GM18517 (cell line): Measurements from ENCODE around the gene GNL3.
A peak's percentile ranks its signal among the peaks of the same experiment; 100 is the strongest.

ENCODE experiments used
- ATAC-seq: cut with Tn5 transposase; IDR thresholded peaks from one replicate; pipeline ENCODE4 v1.9.1; 2021; ENCODE audit warnings: mild to moderate bottlenecking, moderate library complexity; ENCODE audit not compliant: unreplicated experiment

The GNL3 gene

DNA sequence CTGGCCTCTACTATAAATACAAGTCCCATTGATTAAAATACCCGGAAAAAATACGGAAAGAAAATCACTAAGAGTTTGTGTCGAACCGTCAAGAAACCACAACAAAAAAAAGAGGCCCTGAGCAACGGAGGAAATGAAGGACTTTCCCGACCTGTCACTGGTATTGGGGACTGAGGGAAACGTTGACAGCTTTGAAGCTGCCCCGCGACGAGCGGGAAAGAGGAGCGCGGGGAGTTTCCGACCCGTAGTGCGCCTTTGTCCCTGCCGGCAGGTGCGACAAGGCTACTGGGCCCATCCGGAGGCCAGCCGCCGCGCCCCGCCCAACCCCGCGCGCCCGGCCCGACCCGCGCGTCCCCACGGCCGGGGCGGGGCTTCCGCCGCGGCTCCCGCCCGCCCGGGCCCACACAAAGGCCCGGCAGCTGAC, 535 bp upstream of the GNL3 start:
- peak; percentile 64 for ATAC-seq

- no peak for ATAC-seq
Measured at GRCh38 chr3:52688266-52688665, 2.4 kb downstream of the GNL3 start.

DNA sequence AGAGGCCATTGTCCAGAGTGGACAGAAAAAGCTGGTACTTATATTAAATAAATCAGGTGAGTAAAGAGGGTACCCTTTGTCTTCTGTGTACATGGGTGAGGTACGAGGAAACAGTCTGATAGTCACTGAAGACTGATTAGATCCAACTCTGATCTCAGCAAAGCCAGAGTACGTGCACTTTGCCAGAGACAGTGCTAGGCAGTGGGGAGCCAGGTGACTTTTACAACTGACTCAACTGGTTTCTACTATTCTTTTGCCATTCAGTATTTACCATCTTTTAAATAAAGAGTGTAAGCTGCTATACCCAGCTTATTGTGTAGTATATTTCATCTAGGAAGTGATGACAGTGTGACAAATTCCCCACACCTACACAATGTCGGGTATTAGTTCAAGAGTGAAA, 3.3 kb downstream of the GNL3 start:
- ATAC-seq: no peak

DNA sequence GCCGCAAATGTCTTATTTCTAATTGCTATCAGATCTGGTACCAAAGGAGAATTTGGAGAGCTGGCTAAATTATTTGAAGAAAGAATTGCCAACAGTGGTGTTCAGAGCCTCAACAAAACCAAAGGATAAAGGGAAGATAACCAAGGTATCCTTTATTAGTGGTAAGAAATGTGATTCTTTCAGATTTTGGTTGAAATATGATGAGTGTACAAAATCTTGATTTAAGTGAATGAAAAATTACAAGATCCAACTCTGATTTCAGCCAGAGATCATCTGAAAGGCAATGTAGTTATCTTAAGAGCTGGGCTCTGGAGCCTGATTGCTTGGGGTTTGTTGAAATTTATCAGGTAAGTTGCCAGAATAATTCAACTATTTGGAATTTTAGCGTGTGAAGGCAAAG, 4.7 kb downstream of the GNL3 start:
- ATAC-seq: no peak

GRCh38 chr3:52693071-52693470, 7.2 kb downstream of the GNL3 start:
- ATAC-seq: no peak

- no peak for ATAC-seq
Measured at GRCh38 chr3:52694528-52695189, 8.8 kb downstream of the GNL3 start.

- ATAC-seq: no peak
Measured at GRCh38 chr3:52695798-52696671, 10.2 kb downstream of the GNL3 start.

DNA sequence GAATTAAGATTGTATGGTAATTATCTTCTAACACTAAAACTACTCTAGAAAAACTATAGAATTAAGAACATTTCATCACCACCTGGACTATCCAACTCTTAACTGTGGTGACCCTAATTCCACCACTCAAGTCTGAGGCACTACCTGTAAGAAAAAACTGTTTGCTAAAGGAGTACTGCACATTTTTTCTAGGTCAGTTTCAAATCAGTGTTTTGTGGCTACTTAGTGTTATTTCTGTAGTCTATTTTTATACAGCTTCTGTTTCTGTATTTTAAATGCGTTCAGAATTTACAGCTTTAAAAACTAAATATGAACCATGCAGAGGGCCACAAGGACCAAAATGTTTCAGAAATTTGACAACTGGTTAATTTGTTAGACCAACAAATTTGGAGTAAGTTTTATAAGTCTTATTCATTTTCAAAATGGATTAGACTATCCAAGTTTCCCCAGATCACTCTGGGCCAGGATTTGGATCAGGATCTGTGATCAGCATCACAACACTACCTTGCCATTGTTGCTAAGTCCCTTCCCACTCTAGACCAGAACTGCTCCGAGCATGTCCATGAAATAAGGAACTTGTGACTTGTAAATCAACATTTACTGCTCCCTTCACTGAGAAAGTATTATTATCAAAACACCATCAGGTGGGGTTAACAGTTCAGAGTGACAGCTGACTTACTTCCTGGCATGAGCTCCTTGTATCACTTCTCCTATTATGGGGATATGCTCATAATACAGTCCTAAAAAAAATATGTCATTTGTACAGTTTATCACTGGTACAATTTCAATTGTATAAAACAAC, 11.2 kb downstream of the GNL3 start:
- no peak for ATAC-seq

- ATAC-seq: no peak
Measured at GRCh38 chr3:52697632-52697965, 11.8 kb downstream of the GNL3 start.

GRCh38 chr3:52703341-52703740, 17.5 kb downstream of the GNL3 start:
- no peak for ATAC-seq

GRCh38 chr3:52704611-52705437, 19.0 kb downstream of the GNL3 start:
- ATAC-seq: no peak

GRCh38 chr3:52705438-52705687, 19.5 kb downstream of the GNL3 start:
- ATAC-seq: no peak

GRCh38 chr3:52705688-52706686, 20.2 kb downstream of the GNL3 start, which contains the start of the genes GLT8D1 and SPCS1:
Gene GLT8D1, minus strand, starts transcription at chr3:52705791. Its CDS starts 5,331 bp downstream, at chr3:52700460.
Gene SPCS1, plus strand, starts transcription at chr3:52706106. Its CDS starts 141 bp downstream, at chr3:52706247.
- ATAC-seq: peak; percentile 66

DNA sequence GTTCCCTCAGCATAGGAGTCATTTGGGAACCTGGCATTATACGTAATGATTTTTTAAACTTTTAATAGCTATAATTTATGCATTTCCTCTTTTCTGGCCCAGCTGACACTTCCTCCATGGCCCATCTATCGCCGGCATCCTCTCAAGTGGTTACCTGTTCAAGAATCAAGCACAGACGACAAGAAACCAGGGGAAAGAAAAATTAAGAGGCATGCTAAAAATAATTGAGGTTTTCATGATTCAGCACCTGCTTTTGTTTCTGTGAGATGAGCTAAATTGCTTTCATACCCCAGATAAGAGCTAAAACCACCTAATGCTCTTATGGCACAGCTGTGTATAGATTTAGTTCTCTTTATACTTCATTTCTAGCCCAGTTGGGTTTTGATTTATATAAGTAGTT, 21.8 kb downstream of the GNL3 start:
- no peak for ATAC-seq

- ATAC-seq: no peak
Measured at GRCh38 chr3:52710512-52710911, 24.7 kb downstream of the GNL3 start.

GRCh38 chr3:52712291-52713212, 26.7 kb downstream of the GNL3 start:
- ATAC-seq: no peak

GRCh38 chr3:52714335-52715302, 28.8 kb downstream of the GNL3 start:
- no peak for ATAC-seq
